ENCODE results near the gene MCF2.
"Not testable (repeated sequence)": the region's sequence is repeated elsewhere in the genome, so short reads cannot be mapped to it uniquely, and the experiment has no call there.

The MCF2 gene, protein sequence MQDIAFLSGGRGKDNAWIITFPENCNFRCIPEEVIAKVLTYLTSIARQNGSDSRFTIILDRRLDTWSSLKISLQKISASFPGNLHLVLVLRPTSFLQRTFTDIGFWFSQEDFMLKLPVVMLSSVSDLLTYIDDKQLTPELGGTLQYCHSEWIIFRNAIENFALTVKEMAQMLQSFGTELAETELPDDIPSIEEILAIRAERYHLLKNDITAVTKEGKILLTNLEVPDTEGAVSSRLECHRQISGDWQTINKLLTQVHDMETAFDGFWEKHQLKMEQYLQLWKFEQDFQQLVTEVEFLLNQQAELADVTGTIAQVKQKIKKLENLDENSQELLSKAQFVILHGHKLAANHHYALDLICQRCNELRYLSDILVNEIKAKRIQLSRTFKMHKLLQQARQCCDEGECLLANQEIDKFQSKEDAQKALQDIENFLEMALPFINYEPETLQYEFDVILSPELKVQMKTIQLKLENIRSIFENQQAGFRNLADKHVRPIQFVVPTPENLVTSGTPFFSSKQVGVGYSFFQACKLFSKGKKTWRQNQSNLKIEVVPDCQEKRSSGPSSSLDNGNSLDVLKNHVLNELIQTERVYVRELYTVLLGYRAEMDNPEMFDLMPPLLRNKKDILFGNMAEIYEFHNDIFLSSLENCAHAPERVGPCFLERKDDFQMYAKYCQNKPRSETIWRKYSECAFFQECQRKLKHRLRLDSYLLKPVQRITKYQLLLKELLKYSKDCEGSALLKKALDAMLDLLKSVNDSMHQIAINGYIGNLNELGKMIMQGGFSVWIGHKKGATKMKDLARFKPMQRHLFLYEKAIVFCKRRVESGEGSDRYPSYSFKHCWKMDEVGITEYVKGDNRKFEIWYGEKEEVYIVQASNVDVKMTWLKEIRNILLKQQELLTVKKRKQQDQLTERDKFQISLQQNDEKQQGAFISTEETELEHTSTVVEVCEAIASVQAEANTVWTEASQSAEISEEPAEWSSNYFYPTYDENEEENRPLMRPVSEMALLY

GRCh38 chrX:139708067-139708466 is at the start of gene MCF2:
Gene MCF2, minus strand, starts transcription at chrX:139708167. Its CDS starts 56,423 bp downstream, at chrX:139651744.
- no peak for DNase-seq (ENCODE audit: low spot score)

DNA sequence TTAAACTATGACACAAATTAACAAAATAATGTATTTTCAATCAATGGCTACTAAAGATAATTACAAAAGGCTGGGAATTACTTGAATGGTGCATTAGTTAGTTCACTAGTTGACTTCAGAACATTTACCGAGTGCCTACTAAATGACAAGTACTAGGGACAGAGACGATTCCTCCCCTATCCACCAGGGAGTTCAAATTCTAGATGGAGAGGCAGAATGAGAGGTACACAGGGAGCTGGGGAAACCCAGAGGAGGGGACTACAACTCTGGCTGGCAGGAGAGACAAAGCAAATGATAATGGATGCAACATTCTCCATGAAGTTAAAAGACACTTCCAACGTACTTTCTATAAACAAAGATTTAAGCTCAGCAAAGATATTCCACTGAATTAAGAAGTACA is 43.1 kb upstream of the MCF2 start:
- no peak for DNase-seq (ENCODE audit: low spot score)

GRCh38 chrX:139750390-139750789 is 42.4 kb upstream of the MCF2 start:
- no peak for DNase-seq (ENCODE audit: low spot score)

DNA sequence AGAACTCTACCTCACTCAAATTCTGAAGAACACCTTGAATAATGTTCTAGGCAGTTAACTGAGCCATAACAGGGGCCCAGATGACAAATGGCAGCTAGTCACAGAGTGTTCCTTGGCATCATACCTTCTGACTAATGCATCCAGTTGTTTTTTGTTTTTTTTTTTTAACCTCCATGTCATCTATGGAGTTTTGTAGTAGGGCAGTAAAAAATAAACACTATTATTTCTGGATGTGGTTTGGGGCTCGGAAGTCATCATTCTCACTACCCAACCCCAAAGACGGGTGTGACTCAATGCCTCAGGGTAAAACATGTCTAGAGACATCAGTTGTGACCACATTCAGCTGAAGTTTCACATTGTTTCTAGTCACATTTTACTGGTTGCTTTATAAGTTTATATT is 31.2 kb upstream of the MCF2 start:
- no peak for DNase-seq (ENCODE audit: low spot score)

DNA sequence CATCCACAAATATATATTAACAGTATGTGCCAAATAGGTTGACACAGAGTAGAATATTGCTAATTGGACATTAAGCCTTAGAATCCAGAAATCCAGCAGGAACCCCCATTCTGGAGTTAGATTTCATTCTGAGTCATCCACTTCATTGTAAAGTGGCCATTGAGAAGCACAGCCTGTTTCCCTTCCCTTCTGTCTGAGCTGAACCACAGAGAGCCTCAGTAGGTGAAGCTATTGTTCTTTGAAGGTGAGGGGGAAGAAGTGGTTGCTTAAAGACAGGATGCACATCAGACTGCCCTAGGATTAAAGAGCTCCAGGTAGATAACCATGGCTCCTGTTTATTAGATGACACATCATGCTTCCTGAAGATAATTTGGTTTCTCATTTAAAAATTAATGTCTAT is 30.6 kb upstream of the MCF2 start:
- no peak for DNase-seq (ENCODE audit: low spot score)

DNA sequence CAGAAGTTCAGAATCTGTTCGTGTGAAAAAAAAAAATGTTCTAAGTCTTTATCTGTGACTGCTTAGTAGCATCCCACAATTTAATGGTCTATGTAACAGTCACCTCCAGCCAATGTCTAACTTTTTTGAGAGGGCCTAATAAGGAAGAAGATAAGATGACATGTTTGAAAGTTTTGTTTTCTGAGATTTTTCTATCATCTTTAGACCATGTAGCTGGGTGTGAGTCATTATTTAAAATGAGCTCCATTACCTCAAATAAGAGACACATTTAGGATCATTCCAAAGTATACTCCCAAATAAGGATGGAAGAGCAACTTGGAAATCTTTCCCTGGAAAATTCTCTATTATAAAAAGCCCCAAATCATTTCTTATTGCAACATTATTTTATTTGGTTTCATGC is 28.2 kb upstream of the MCF2 start:
- DNase-seq (ENCODE audit: low spot score), result no peak

GRCh38 chrX:139734996-139735395 is 27.0 kb upstream of the MCF2 start:
- no peak for DNase-seq (ENCODE audit: low spot score)

DNA sequence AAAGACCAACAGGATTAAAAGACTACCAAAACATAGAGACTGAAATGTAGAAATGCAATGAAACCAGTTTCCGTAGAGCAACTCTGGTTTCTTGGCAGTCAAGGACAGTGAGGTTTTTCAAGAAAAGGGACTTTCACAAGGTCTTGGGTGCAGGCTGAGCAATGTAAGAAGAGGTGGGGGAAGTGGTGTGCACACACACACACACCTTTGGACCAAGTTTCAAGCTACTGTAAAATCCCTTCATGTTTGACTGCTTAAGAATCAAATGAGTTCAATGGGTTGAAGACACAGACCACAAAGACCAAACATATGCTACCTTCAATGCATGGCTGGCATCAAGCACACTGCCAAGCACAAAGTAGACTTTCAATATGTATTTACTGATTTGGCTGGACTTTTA is 17.8 kb upstream of the MCF2 start:
- no peak for DNase-seq (ENCODE audit: low spot score)

DNA sequence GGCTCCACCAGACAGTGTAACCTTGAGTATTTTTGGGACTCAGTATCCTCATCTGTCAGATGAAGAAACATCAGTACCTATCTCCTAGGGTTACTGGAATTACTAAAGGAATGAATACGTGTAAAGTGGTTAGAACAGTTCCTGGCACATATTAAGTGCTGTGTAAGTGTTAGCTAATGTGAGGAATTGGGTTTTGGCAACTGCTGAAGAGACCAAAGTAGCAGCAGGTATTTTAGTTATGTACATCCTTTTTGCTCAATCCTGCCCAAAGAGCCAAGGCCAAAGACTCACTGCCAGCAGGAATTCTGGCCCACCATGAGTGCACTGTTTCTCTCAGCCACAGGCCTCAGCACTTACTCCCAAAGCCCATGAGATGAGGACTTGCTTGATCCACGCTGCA is 16.7 kb upstream of the MCF2 start:
- DNase-seq (ENCODE audit: low spot score), result no peak

DNA sequence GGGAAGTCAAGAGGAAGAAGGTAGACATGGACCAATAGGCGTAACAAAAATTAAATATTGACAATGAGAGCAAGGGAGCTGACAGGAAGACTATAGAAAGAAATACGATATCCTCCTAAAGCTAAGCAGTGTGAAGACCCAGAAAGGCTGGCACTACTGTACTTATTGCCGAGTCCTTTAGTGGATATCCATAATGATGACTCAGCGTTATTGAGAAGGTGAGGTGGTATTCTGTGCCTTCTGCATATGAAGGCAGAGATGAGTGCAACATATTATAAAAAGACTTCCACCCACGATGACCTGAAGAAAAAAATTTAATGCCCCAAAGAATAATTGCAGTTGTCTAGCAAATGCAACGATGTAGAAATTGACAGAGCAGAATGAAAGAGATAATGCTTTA is 13.0 kb upstream of the MCF2 start:
- DNase-seq (ENCODE audit: low spot score), result no peak

- no peak for DNase-seq (ENCODE audit: low spot score)
These were observed 12.2 kb upstream of the MCF2 start for GRCh38 chrX:139720136-139720535.

GRCh38 chrX:139702658-139703057 is 5.3 kb downstream of the MCF2 start:
- no peak for DNase-seq (ENCODE audit: low spot score)

- no peak for DNase-seq (ENCODE audit: low spot score)
These were observed 15.1 kb downstream of the MCF2 start for GRCh38 chrX:139692908-139693307.

- no peak for DNase-seq (ENCODE audit: low spot score)
These were observed 15.5 kb downstream of the MCF2 start for GRCh38 chrX:139692506-139692849.

- DNase-seq (ENCODE audit: low spot score), result no peak
These were observed 16.0 kb downstream of the MCF2 start for GRCh38 chrX:139691843-139692505.

DNA sequence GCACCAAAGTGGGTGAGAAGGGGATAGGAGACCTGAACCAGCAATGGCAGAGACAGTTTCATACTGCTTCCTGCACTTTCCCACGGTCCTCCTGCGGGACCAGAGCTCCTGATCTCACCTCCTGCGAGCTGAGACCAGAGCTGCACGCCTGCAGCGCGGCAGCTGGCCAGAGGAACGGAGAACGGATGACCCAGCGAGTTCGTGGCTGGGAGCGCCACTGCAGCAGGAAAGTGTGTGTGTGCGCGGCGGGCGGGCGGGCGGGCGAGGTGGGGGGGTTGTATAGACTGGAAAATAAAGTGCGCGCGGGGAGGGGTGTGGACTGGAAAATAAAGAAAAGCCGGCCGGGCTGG is 16.5 kb downstream of the MCF2 start:
- DNase-seq (ENCODE audit: low spot score), result no peak

GRCh38 chrX:139685175-139685574 is 22.8 kb downstream of the MCF2 start:
- DNase-seq (ENCODE audit: low spot score), result not testable (repeated sequence)

DNA sequence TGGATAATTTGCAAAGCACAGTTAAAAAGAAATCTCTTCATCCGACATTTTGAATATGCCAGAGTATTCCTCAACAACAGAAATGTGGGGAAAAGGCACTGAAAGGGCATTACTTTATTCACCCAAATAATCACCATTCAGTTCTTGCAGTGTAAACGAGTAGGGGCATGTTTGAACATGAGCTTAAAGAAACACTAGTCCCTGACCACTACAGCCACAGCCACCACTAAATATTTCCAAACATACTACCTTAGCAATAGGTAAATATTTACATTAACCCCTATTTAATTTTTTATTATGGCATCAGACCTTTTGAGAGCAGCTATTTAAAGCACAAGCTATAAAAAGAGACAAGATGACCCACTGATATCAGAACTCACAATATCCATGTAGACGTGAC is 27.6 kb downstream of the MCF2 start:
- no peak for DNase-seq (ENCODE audit: low spot score)

DNA sequence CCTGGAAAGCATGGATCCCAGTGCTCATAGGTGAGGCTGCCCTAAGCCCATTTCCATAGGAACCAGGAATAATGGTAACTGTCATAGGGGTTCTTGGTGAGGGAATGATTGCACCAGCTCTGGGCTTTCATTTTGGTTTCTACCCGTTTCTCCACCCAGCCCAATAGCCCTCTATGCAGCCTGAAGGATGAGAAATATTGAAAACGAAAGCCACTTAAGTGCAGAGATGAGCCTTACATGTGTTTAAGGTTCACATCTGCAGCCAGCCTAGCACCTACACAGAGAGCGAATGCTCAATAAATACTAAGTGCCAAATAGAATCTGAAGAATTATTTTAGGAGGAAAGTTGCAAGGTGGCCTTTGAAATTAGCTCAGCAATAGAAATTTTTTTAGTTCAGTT is 60.4 kb downstream of the MCF2 start:
- DNase-seq (ENCODE audit: low spot score), result no peak

- no peak for DNase-seq (ENCODE audit: low spot score)
These were observed 65.6 kb downstream of the MCF2 start for GRCh38 chrX:139642241-139642927.

- DNase-seq (ENCODE audit: low spot score), result no peak
These were observed 67.7 kb downstream of the MCF2 start for GRCh38 chrX:139640259-139640658.

- DNase-seq (ENCODE audit: low spot score), result no peak
These were observed 68.7 kb downstream of the MCF2 start for GRCh38 chrX:139639253-139639652.
